NCI-H1436 (cell line): ENCODE results near the gene PLEKHM3.
"Not testable (repeated sequence)": the region's sequence is repeated elsewhere in the genome, so short reads cannot be mapped to it uniquely, and the experiment has no call there.

Experiments
- DNase-seq: peaks from one replicate; lab custom pipeline; 2025; lab: John Stamatoyannopoulos, UW

PLEKHM3 gene

GRCh38 chr2:208037564-208038487, 12.5 kb upstream of the PLEKHM3 start:
- no peak for DNase-seq

GRCh38 chr2:208036357-208036756, 11.0 kb upstream of the PLEKHM3 start:
- no peak for DNase-seq

GRCh38 chr2:208034503-208035140, 9.3 kb upstream of the PLEKHM3 start:
- DNase-seq: no peak

- DNase-seq: no peak
These were observed 8.6 kb upstream of the PLEKHM3 start for GRCh38 chr2:208033701-208034502.

GRCh38 chr2:208031608-208032019, 6.3 kb upstream of the PLEKHM3 start:
- DNase-seq: no peak

GRCh38 chr2:208025814-208026184, 472 bp upstream of the PLEKHM3 start:
- DNase-seq: peak; percentile 57

GRCh38 chr2:208024091-208024490, 1.2 kb downstream of the PLEKHM3 start:
- DNase-seq: no peak

- no peak for DNase-seq
These were observed 5.1 kb downstream of the PLEKHM3 start for GRCh38 chr2:208020253-208020652.

- DNase-seq: not testable (repeated sequence)
These were observed 7.1 kb downstream of the PLEKHM3 start for GRCh38 chr2:208018124-208018712.

GRCh38 chr2:208017721-208018120, 7.6 kb downstream of the PLEKHM3 start:
- no peak for DNase-seq

- peak; percentile 1 for DNase-seq
These were observed 9.9 kb downstream of the PLEKHM3 start for GRCh38 chr2:208015475-208015874.

- DNase-seq: no peak
These were observed 11.8 kb downstream of the PLEKHM3 start for GRCh38 chr2:208013285-208014178.

- DNase-seq: no peak
These were observed 12.9 kb downstream of the PLEKHM3 start for GRCh38 chr2:208012449-208012848.

GRCh38 chr2:208010506-208010905, 14.8 kb downstream of the PLEKHM3 start:
- DNase-seq: no peak

- no peak for DNase-seq
These were observed 18.5 kb downstream of the PLEKHM3 start for GRCh38 chr2:208006833-208007232.

GRCh38 chr2:208006337-208006736, 19.0 kb downstream of the PLEKHM3 start:
- no peak for DNase-seq

GRCh38 chr2:208001924-208002323, 23.4 kb downstream of the PLEKHM3 start:
- no peak for DNase-seq

GRCh38 chr2:208000701-208001395, 24.5 kb downstream of the PLEKHM3 start:
- DNase-seq: no peak

GRCh38 chr2:207996848-207997247, 28.5 kb downstream of the PLEKHM3 start:
- no peak for DNase-seq

GRCh38 chr2:207995887-207996286, 29.4 kb downstream of the PLEKHM3 start:
- no peak for DNase-seq
